Lung (tissue), 16 donors: ENCODE measurements around the gene CD27. TPM values are rescaled to one million over a fixed set of nuclear protein-coding genes. Genes with fewer than 3 reads are reported as not detected.

Experiments
- ATAC-seq: fragments of 200-7000 bp; cut with Tn5 transposase; one replicate; pipeline ENCODE4 v1.9.1; 2020; ENCODE audit warnings: moderate number of reproducible peaks; ENCODE audit not compliant: insufficient read depth, low FRiP score
- DNase-seq, 3 donors: peaks; one replicate each; pipeline ENCODE4 v3.0.0-alpha.2; 2013 to 2017
- H3K27ac ChIP-seq, 2 donors: one replicate each; pipeline ENCODE4 v1.5.1; 2013; ENCODE audit warnings: mild to moderate bottlenecking in 2 of 2, moderate library complexity in 2 of 2, control low read depth in 1 of 2, inconsistent platforms in 1 of 2, low read depth in 1 of 2, low read length in 1 of 2
- H3K27me3 ChIP-seq, 3 donors: one replicate each; pipeline ENCODE4 v1.5.1; 2013; ENCODE audit warnings: low read length in 2 of 3; ENCODE audit not compliant: control insufficient read depth in 3 of 3, insufficient read depth in 3 of 3
- H3K36me3 ChIP-seq, 4 donors: one replicate each; pipeline ENCODE4 v1.5.1; 2013; ENCODE audit warnings: low read length in 4 of 4, mild to moderate bottlenecking in 1 of 4, moderate library complexity in 1 of 4; ENCODE audit not compliant: control insufficient read depth in 4 of 4, insufficient read depth in 4 of 4
- H3K4me1 ChIP-seq, 5 donors: one replicate each; pipeline ENCODE4 v1.5.1; 2013; ENCODE audit warnings: low read length in 5 of 5, mild to moderate bottlenecking in 2 of 5, moderate library complexity in 1 of 5; ENCODE audit not compliant: control insufficient read depth in 5 of 5, insufficient read depth in 5 of 5
- H3K4me3 ChIP-seq: one replicate; pipeline ENCODE4 v1.5.1; 2013; ENCODE audit warnings: mild to moderate bottlenecking, control low read depth, moderate library complexity
- H3K9ac ChIP-seq, 2 donors: one replicate each; pipeline ENCODE4 v1.5.1; 2013; ENCODE audit warnings: low read length in 2 of 2, control low read depth in 1 of 2; ENCODE audit not compliant: insufficient read depth in 1 of 2
- H3K9me3 ChIP-seq, 4 donors: one replicate each; pipeline ENCODE4 v1.5.1; 2013; ENCODE audit warnings: low read length in 3 of 4, mild to moderate bottlenecking in 1 of 4, moderate library complexity in 1 of 4; ENCODE audit not compliant: control insufficient read depth in 4 of 4, insufficient read depth in 3 of 4
- CTCF ChIP-seq: IDR thresholded peaks from 2 replicates; pipeline ENCODE4 v1.5.1; 2012; ENCODE audit warnings: mild to moderate bottlenecking; ENCODE audit errors: control extremely low read depth, extremely low read depth
- WGBS, 2 donors: extraction: QIAGEN DNeasy Blood & Tissue Kit; methylation state at CpG; one replicate each; pipeline ENCODE4 v1.1.7; 2013; 5-methylcytosine and 5-hydroxymethylcytosine counted together
- long read RNA-seq, 5 donors: transcript quantifications; one replicate each; lab custom pipeline, GENCODE V29; 2026
- polyA plus RNA-seq, 2 donors: library from polyadenylated mRNA; stranded (reverse); fragments of 200-250 nt; gene quantifications; one replicate each; pipeline ENCODE4 v1.2.1, GENCODE V29; 2013
- total RNA-seq, 2 donors: library from RNA; depleted of rRNA in 1 of 2; stranded (reverse); fragments of >200 nt in 1 of 2; gene quantifications; one replicate each; pipeline ENCODE4 v1.2.1, GENCODE V29; 2014 to 2021
- donor health status: control.
- donor health status: control.
- donor health status: Bipolar disorder and iron deficiency.
- donor health status: healthy.
- donor health status: DM: yes; HTN: yes; CAD: no.

Gene CD27
- total RNA-seq (1 to 10 TPM; 1.9 to 2.0 TPM), polyA plus RNA-seq (1 to 10 TPM; 1.5 to 3.1 TPM)
- long read RNA-seq, donor 1, result 0 reads
- long read RNA-seq, donor 2, result 0 reads
- long read RNA-seq, donor 3, result 0 reads
- long read RNA-seq, donor 4, result 0 reads
- long read RNA-seq, donor 5, result 0 reads

GRCh38 chr12:6444704-6445688 lies at the start of gene CD27:
TSS of gene CD27 (plus strand) at chr12:6444955. CDS start at chr12:6445096, 141 bp downstream.
- Histone ChIP-seq H3K9ac (no peak within 1 kb of the TSS), H3K9me3 (no peaks in the 10 kb centered on the region), H3K4me1 (peaks cover 0 to 3% (median under 1%) of the 10 kb centered on the region in 5 donors), H3K27me3 (no peaks in the 10 kb centered on the region), H3K36me3 (peaks cover 0 to 9% (median 4%) of the 10 kb centered on the region in 4 donors), H3K27ac (no peak within 1 kb of the TSS), H3K4me3 (no peak within 1 kb of the TSS)
- ATAC-seq (no peak), DNase-seq (no peak)
- TF ChIP-seq CTCF, result no peak
- 86 to 88% methylated on average over 16 of the region's 16 CpGs for WGBS, 2 donors

GRCh38 chr12:6396031-6396430 lies 48.7 kb upstream of the CD27 start:
- no peak overlapping the region for H3K4me3 ChIP-seq
- ATAC-seq (no peak), DNase-seq (no peak)
- H3K27me3 ChIP-seq, result no peaks in the 10 kb centered on the region
- WGBS, 2 donors, result 91 to 97% methylated on average over 2 of the region's 2 CpGs
- no peaks in the 10 kb centered on the region for H3K4me1 ChIP-seq
- no peak overlapping the region for H3K9ac ChIP-seq
- no peaks in the 10 kb centered on the region for H3K9me3 ChIP-seq
- no peak for TF ChIP-seq CTCF
- no peak overlapping the region for H3K27ac ChIP-seq
- peaks cover 0 to 12% (median 7%) of the 10 kb centered on the region in 4 donors for H3K36me3 ChIP-seq

GRCh38 chr12:6399884-6400644 lies 44.7 kb upstream of the CD27 start:
- Histone ChIP-seq H3K4me3 (no peak overlapping the region), H3K4me1 (no peaks in the 10 kb centered on the region), H3K9ac (no peak overlapping the region), H3K27ac (no peak overlapping the region), H3K9me3 (no peaks in the 10 kb centered on the region), H3K27me3 (no peaks in the 10 kb centered on the region), H3K36me3 (peaks cover 0 to 3% (median under 1%) of the 10 kb centered on the region in 4 donors)
- DNase-seq, result no peak
- WGBS, 2 donors, result 92 to 95% methylated on average over 7 of the region's 7 CpGs
- no peak for TF ChIP-seq CTCF
- no peak for ATAC-seq
